CD8-positive, alpha-beta memory T cell (primary cell): ENCODE measurements around the gene ITGA2B. TPM values are rescaled to one million over a fixed set of nuclear protein-coding genes. Genes with fewer than 3 reads are reported as not detected.
"Not testable (repeated sequence)": the region's sequence is repeated elsewhere in the genome, so short reads cannot be mapped to it uniquely, and the experiment has no call there.

Experiments used
- CTCF ChIA-PET: fragments of 350-600 bp; sonication (Branson Sonifier 250); formaldehyde crosslinking; loops from one replicate; lab custom pipeline; 2021; ENCODE audit warnings: antibody characterized with exemption; lab: Charles Lee
- POLR2A ChIA-PET: fragments of 350-600 bp; sonication (Branson Sonifier 250); formaldehyde crosslinking; loops from one replicate; lab custom pipeline; 2021; ENCODE audit warnings: antibody characterized with exemption; lab: Charles Lee
- DNase-seq, 5 donors: peaks; one replicate each; pipeline versions ENCODE4 v3.0.0 to v3.0.0-alpha.2; 2020 to 2022; ENCODE audit warnings: mixed read lengths in 1 of 5
- H3K27ac ChIP-seq: one replicate; pipeline ENCODE4 v1.7.0; 2013; ENCODE audit warnings: low read depth, mild to moderate bottlenecking, low read length, moderate library complexity
- H3K27me3 ChIP-seq: 2 replicates; pipeline ENCODE4 v1.7.0; 2013; ENCODE audit warnings: low read length, mild to moderate bottlenecking; ENCODE audit not compliant: insufficient read depth, poor library complexity, severe bottlenecking
- H3K36me3 ChIP-seq: 2 replicates; pipeline ENCODE4 v1.7.0; 2013; ENCODE audit warnings: mild to moderate bottlenecking, low read length, moderate library complexity; ENCODE audit not compliant: insufficient read depth
- H3K4me1 ChIP-seq: 2 replicates; pipeline ENCODE4 v1.7.0; 2013; ENCODE audit warnings: mild to moderate bottlenecking, low read length, moderate library complexity; ENCODE audit not compliant: insufficient read depth
- H3K4me3 ChIP-seq: 2 replicates; pipeline ENCODE4 v1.7.0; 2013; ENCODE audit warnings: mild to moderate bottlenecking, low read length
- H3K9me3 ChIP-seq: 2 replicates; pipeline ENCODE4 v1.7.0; 2013; ENCODE audit warnings: mild to moderate bottlenecking, low read length
- H3K27ac Mint-ChIP-seq, 8 donors: one replicate each; pipeline ENCODE4 v1.8.0; 2020 to 2021; ENCODE audit warnings: mixed read lengths in 8 of 8, mild to moderate bottlenecking in 6 of 8, inconsistent platforms in 3 of 8, moderate library complexity in 3 of 8
- H3K27me3 Mint-ChIP-seq, 2 donors: one replicate each; pipeline ENCODE4 v1.8.0; 2020 to 2021; ENCODE audit warnings: mixed read lengths in 2 of 2, mild to moderate bottlenecking in 1 of 2, moderate library complexity in 1 of 2
- H3K36me3 Mint-ChIP-seq, 3 donors: one replicate each; pipeline ENCODE4 v1.8.0; 2020 to 2021; ENCODE audit warnings: mixed read lengths in 3 of 3, inconsistent platforms in 1 of 3, mild to moderate bottlenecking in 1 of 3
- H3K4me1 Mint-ChIP-seq, 3 donors: one replicate each; pipeline ENCODE4 v1.8.0; 2020 to 2021; ENCODE audit warnings: mixed read lengths in 3 of 3, inconsistent platforms in 1 of 3, mild to moderate bottlenecking in 1 of 3
- H3K4me3 Mint-ChIP-seq, 7 donors: one replicate each; pipeline ENCODE4 v1.8.0; 2020 to 2021; ENCODE audit warnings: mixed read lengths in 7 of 7, mild to moderate bottlenecking in 6 of 7, moderate library complexity in 4 of 7, inconsistent platforms in 2 of 7
- H3K9me3 Mint-ChIP-seq, 5 donors: one replicate each; pipeline ENCODE4 v1.8.0; 2020 to 2022; ENCODE audit warnings: mixed read lengths in 5 of 5, mild to moderate bottlenecking in 3 of 5, moderate library complexity in 2 of 5, inconsistent platforms in 1 of 5
- polyA plus RNA-seq: library from polyadenylated mRNA; unstranded; fragments of 300-500 nt; fragmentation: Illumina TruSeq; gene quantifications from one replicate; pipeline ENCODE4 v1.2.3, GENCODE V29; 2021
- total RNA-seq, 2 experiments: library from RNA; stranded (reverse); gene quantifications; one replicate each; pipeline ENCODE4 v1.2.3, GENCODE V29; 2021

The ITGA2B gene
- total and polyA plus RNA-seq, 3 experiments from 2014 or later = 0.12 to 0.31 TPM; not detected in 1

DNA sequence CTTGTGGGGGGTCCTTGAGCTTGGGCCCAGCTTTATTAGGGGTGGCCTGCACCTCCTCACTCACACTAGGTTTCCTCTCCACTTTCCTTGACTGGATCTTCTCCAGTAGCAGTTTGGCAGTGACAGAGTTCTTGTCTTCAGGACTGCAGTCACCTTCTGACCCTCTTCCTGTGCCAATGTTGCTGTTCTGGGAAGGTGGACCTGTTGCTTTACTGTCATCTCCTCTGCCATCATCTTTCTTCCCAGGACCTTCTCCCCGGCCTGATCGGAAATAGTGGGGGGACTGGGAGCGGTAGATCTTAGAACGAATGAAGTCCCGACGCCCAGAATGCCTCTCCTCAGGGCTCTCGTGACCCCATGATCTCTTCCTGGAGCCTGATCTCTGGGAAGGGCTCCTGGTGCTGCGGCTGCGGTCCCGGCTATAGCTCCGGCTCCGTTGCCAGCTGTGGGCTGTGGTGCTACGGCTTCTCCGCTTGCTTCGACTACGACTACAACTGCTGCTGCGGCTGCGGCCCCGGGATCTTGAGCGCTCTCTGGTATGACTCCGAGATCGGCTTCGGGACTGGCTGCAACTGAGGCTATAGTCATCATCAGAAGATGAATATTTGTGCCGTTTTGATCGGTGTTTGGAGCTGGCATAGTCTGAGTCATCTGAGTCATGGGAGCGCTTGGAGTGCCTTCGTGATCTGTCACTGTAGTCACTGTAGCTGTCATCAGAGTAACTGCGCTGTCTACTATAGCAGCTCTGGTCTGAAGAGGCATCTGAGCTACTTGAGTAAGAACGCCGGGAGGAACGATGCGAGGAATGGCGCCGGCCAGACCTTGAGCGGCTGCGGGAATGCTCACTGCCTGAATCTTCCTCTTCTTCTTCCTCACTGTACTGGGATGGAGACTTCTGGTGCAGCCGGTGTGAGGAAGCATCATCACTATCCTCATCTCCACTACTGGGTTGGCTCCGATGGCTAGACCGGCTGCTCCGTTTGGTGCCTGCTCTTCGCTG, 9.5 kb upstream of the ITGA2B start:
- H3K4me3 Mint-ChIP-seq = no peak overlapping the region
- CTCF ChIA-PET = interaction anchor here (0.7 kb wide), 1 partner anchor 29 kb away, joined by 3 read pairs; no protein-coding TSS in a partner anchor
- Histone ChIP-seq H3K27me3 (no peaks in the 10 kb centered on the region), H3K9me3 (no peaks in the 10 kb centered on the region), H3K4me3 (no peak overlapping the region), H3K36me3 (peaks cover 4% of the 10 kb centered on the region), H3K4me1 (no peaks in the 10 kb centered on the region), H3K27ac (no peak overlapping the region)
- no peaks in the 10 kb centered on the region for H3K9me3 Mint-ChIP-seq
- H3K4me1 Mint-ChIP-seq = peaks cover 0 to 2% (median 0%) of the 10 kb centered on the region in 3 donors
- POLR2A ChIA-PET = interaction anchor here (0.8 kb wide), 1 partner anchor 1038 kb away, joined by 3 read pairs; no protein-coding TSS in a partner anchor
- H3K27ac Mint-ChIP-seq = peak overlapping the region in 2 of 8 donors; percentile 27 to 43
- DNase-seq = no peak
- no peaks in the 10 kb centered on the region for H3K27me3 Mint-ChIP-seq
- peaks cover 0 to 72% (median 18%) of the 10 kb centered on the region in 3 donors for H3K36me3 Mint-ChIP-seq

DNA sequence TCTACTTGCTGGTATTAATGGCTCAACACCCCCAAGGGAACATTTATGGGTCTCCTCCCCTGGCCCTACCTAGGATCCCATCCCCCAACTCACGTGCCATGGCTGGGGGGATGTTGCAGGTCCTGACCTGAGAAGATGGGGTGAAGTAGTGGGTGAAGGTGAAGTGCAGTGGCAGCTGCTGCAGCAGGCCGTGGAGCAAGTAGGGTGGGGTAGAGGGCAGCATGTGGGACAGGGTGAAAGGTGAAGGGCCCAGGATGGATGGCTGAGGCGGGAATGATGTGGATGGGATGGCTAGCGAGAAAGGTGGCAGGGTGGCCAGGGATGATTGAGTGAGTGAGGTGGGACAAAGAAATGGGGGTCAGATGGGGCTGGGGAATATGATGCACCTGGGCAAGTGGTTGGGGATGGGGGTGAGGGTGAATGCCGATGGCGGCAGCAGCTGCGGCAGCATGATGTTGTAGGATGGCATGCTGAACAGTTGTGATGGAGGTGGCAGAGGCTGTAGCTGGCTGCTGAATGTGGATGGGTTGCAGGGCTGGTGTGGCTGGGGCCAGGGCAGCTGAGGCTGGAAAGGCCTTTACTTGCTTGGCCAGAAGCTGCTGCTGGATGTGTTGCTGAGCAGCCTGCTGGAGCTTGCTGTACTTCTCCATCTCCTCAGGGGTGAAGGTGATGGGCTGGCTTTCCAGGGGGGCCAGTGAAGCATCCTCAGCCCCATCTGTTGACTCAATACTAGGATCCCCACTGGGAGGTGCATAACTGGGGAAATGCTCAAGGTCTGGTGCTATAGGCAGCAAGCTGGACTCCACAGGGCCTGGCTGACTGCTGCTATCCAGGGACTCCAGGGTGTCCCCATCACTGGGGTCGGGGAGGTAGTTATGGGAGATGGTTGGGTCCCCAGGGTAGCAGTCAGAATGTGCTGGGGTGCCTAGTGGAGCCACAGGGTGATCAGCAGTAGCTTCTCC, 8.3 kb upstream of the ITGA2B start:
- DNase-seq = no peak
- Histone ChIP-seq H3K4me1 (no peaks in the 10 kb centered on the region), H3K36me3 (peaks cover 4% of the 10 kb centered on the region), H3K9me3 (no peaks in the 10 kb centered on the region), H3K27ac (no peak overlapping the region), H3K4me3 (no peak overlapping the region), H3K27me3 (no peaks in the 10 kb centered on the region)
- Mint-ChIP-seq H3K36me3 (peaks cover 0 to 62% (median 16%) of the 10 kb centered on the region in 3 donors), H3K4me3 (no peak overlapping the region), H3K4me1 (peaks cover 0 to 2% (median 0%) of the 10 kb centered on the region in 3 donors), H3K27me3 (no peaks in the 10 kb centered on the region), H3K9me3 (no peaks in the 10 kb centered on the region), H3K27ac (peak overlapping the region in 3 of 8 donors; percentile 5 to 36 (median 22))
- ChIA-PET CTCF (interaction anchor here (1.1 kb wide), 1 partner anchor 14 kb away, joined by 3 read pairs; no protein-coding TSS in a partner anchor), POLR2A (interaction anchor here (0.8 kb wide), 1 partner anchor 1037 kb away, joined by 3 read pairs; no protein-coding TSS in a partner anchor)

DNA sequence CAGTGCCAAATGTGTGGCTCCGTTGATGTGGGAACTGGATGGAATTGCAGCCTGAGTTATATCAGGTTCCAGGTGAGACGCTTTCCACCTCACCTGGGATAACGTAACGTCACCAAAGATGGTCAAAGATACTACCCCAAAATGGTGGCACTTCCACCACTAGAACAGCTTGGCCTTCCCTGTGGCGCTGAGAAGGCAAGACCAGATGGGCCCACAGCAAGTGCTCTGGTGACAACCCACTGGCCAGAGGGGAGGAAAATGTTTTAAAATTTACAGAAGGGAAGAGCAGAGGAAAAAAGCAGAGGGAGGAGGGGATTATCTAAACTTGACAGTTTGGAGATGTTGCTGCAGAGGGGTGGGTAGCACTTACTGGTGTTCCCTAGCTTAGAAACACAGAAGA, 7.5 kb upstream of the ITGA2B start:
- no peak for DNase-seq
- H3K9me3 ChIP-seq = no peaks in the 10 kb centered on the region
- no peaks in the 10 kb centered on the region for H3K4me1 ChIP-seq
- no peak overlapping the region for H3K27ac Mint-ChIP-seq
- H3K27ac ChIP-seq = no peak overlapping the region
- no peak overlapping the region for H3K4me3 Mint-ChIP-seq
- H3K36me3 Mint-ChIP-seq = peaks cover 0 to 55% (median 12%) of the 10 kb centered on the region in 3 donors
- no peaks in the 10 kb centered on the region for H3K27me3 ChIP-seq
- H3K36me3 ChIP-seq = peaks cover 4% of the 10 kb centered on the region
- H3K4me1 Mint-ChIP-seq = peaks cover 0 to 2% (median 0%) of the 10 kb centered on the region in 3 donors
- ChIA-PET CTCF (interaction anchor here (1.1 kb wide), 1 partner anchor 15 kb away, joined by 3 read pairs; no protein-coding TSS in a partner anchor), POLR2A (no interaction called here)
- no peaks in the 10 kb centered on the region for H3K9me3 Mint-ChIP-seq
- no peak overlapping the region for H3K4me3 ChIP-seq
- H3K27me3 Mint-ChIP-seq = no peaks in the 10 kb centered on the region

GRCh38 chr17:44394833-44395232, 5.4 kb upstream of the ITGA2B start:
- Histone ChIP-seq H3K4me1 (no peaks in the 10 kb centered on the region), H3K27ac (no peak overlapping the region), H3K9me3 (no peaks in the 10 kb centered on the region), H3K27me3 (no peaks in the 10 kb centered on the region), H3K4me3 (no peak overlapping the region), H3K36me3 (peaks cover under 1% of the 10 kb centered on the region)
- POLR2A ChIA-PET = no interaction called here
- Mint-ChIP-seq H3K27me3 (no peaks in the 10 kb centered on the region), H3K4me3 (no peak overlapping the region), H3K27ac (peak overlapping the region in 1 of 8 donors; percentile 17), H3K4me1 (peaks cover 0 to 2% (median 0%) of the 10 kb centered on the region in 3 donors), H3K36me3 (peaks cover 0 to 37% (median 4%) of the 10 kb centered on the region in 3 donors), H3K9me3 (no peaks in the 10 kb centered on the region)
- CTCF ChIA-PET = no interaction called here
- no peak for DNase-seq

- H3K4me3 ChIP-seq, H3K4me3 Mint-ChIP-seq, H3K27ac Mint-ChIP-seq, H3K9me3 ChIP-seq, DNase-seq, H3K36me3 ChIP-seq, H3K27ac ChIP-seq, POLR2A ChIA-PET, H3K4me1 ChIP-seq, H3K4me1 Mint-ChIP-seq, H3K27me3 Mint-ChIP-seq, H3K9me3 Mint-ChIP-seq, H3K27me3 ChIP-seq: not testable (repeated sequence)
- H3K36me3 Mint-ChIP-seq = peaks cover 0 to 30% (median 3%) of the 10 kb centered on the region in 3 donors
- CTCF ChIA-PET = interaction anchor here (0.7 kb wide), 1 partner anchor 12 kb away, joined by 3 read pairs; no protein-coding TSS in a partner anchor
Observed at GRCh38 chr17:44394112-44394511, 4.7 kb upstream of the ITGA2B start.

- Histone ChIP-seq H3K27me3 (peaks cover 8% of the 10 kb centered on the region), H3K36me3 (no peaks in the 10 kb centered on the region), H3K9me3 (no peaks in the 10 kb centered on the region), H3K27ac (no peak overlapping the region), H3K4me3 (no peak overlapping the region), H3K4me1 (peaks cover 10% of the 10 kb centered on the region)
- no peak overlapping the region for H3K27ac Mint-ChIP-seq
- no peaks in the 10 kb centered on the region for H3K9me3 Mint-ChIP-seq
- ChIA-PET POLR2A (no interaction called here), CTCF (interaction anchor here (1.3 kb wide), 1 partner anchor 27 kb away, joined by 4 read pairs; the partner anchor contains the start of gene FAM171A2)
- H3K4me1 Mint-ChIP-seq = peaks cover 6 to 20% (median 10%) of the 10 kb centered on the region in 3 donors
- peaks cover 13 to 15% of the 10 kb centered on the region in 2 donors for H3K27me3 Mint-ChIP-seq
- H3K4me3 Mint-ChIP-seq = no peak overlapping the region
- H3K36me3 Mint-ChIP-seq = no peaks in the 10 kb centered on the region
- no peak for DNase-seq
Observed at GRCh38 chr17:44390250-44390870, 911 bp upstream of the ITGA2B start.

DNA sequence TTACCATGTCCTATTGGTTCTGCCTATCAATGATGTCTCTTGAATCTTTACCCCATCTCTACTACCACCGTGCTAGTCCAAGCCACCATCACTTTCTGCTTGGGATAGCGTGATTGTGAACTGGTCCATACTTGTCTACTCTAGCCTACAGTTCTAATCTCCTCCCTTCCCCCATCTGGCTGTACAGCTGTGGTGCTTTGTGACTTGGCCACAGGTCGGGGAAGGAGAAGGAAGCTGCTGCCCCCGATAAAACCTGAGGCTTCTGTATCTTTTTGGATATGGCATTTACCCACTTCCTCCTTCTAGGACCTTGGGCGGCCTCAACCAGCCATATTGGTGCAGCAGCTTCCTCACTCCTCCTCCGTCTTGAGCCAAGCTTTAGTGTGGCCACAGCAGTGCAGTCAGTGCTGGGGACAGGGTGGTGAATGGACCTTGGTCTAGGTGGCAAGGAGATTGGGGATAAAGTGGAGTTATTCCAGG, 314 bp upstream of the ITGA2B start:
- Mint-ChIP-seq H3K9me3 (no peaks in the 10 kb centered on the region), H3K27ac (no peak overlapping the region), H3K4me1 (peaks cover 10 to 24% (median 12%) of the 10 kb centered on the region in 3 donors), H3K27me3 (peaks cover 17 to 18% of the 10 kb centered on the region in 2 donors), H3K36me3 (no peaks in the 10 kb centered on the region), H3K4me3 (peak overlapping the region in 1 of 7 donors; percentile 9)
- no peak for DNase-seq
- Histone ChIP-seq H3K36me3 (no peaks in the 10 kb centered on the region), H3K27ac (no peak overlapping the region), H3K4me3 (no peak overlapping the region), H3K4me1 (peaks cover 10% of the 10 kb centered on the region), H3K27me3 (peaks cover 8% of the 10 kb centered on the region), H3K9me3 (no peaks in the 10 kb centered on the region)
- ChIA-PET POLR2A (no interaction called here), CTCF (interaction anchor here (1.3 kb wide), 1 partner anchor 27 kb away, joined by 4 read pairs; the partner anchor contains the start of gene FAM171A2)
